ENCODE data around the gene SLC24A1. TPM values are rescaled to one million over a fixed set of nuclear protein-coding genes. Genes with fewer than 3 reads are reported as not detected.

SLC24A1 gene
- total RNA-seq, 1 experiment from 2014 or later: 13.0 TPM

DNA sequence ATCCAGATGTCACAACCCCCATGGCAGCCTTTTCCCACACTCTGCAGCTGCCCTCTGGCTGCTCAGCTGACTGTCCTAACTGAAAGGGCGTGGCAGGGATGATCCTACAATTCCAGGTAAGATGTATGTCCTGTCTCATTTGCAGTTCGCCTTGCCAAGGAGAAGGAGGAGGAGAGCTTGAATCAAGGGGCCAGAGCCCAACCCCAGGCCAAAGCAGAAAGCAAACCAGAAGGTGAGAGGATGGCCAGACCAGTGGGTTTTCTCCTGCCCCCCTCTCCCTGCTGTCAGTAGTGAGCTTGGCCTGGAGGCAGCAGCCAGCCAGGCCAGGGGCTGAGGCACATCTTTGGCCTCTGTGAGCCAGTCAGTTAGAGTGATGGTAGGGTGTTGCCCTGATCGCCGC, 22.5 kb downstream of the SLC24A1 start:
- no peak for ATAC-seq
- BruUV-seq (replicated peaks): no TSS peak

DNA sequence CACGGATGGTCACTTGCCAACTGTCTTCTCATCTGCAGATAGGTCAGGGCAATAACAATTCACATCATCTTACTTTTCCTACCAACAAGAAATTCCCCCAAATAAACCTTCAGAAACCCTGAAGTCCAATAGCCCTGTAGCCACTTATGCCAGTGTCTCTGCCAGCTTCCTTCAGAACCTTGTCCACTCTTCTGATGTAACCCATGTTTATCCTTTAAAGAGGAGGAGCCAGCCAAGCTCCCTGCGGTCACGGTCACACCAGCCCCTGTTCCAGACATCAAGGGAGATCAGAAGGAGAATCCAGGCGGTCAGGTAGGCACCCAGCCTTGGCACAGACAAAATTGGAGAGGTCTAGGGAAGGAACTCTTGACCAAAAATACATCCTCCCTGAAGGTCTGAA, 23.7 kb downstream of the SLC24A1 start:
- Histone ChIP-seq H3K27ac (ENCODE audit: low read length) (no peak overlapping the region), H3K4me1 (ENCODE audit: control insufficient read depth, insufficient read depth, low read length) (no peaks in the 10 kb centered on the region), H3K36me3 (ENCODE audit: control insufficient read depth, insufficient read depth, low read length) (no peaks in the 10 kb centered on the region), H3K27me3 (ENCODE audit: control insufficient read depth, insufficient read depth, low read length) (no peaks in the 10 kb centered on the region), H3K9me3 (ENCODE audit: control insufficient read depth, insufficient read depth, low read depth, low read length) (no peaks in the 10 kb centered on the region), H3K4me3 (ENCODE audit: low read depth in 2 of 2, low read length in 2 of 2) (no peak overlapping the region)
- in situ Hi-C loops (cut with HindIII; ENCODE audit: low pct_unique_long_range_greater_than_20kb, low sequenced_read_pairs): no loop called here
- POLR2A ChIA-PET: no interaction called here
- CTCF ChIA-PET: no interaction called here
- no TSS peak for BruUV-seq (replicated peaks)
- no peak for ATAC-seq
- no peak for DNase-seq (ENCODE audit: low read depth, low spot score)
- intact Hi-C loops (cut with micrococcal nuclease; ENCODE audit: unreplicated experiment): no loop called here
- TF ChIP-seq POLR2AphosphoS5 (IDR thresholded peaks at IDR 0.05; ENCODE audit: low read depth, low read length) (no peak), SIN3A (IDR thresholded peaks at IDR 0.05; ENCODE audit: borderline replicate concordance, insufficient read depth, low read depth, low read length) (no peak), TCF7L2 (IDR thresholded peaks at IDR 0.05; ENCODE audit: low read depth, low read length) (no peak)
- TF ChIP-seq, protein P1, sequence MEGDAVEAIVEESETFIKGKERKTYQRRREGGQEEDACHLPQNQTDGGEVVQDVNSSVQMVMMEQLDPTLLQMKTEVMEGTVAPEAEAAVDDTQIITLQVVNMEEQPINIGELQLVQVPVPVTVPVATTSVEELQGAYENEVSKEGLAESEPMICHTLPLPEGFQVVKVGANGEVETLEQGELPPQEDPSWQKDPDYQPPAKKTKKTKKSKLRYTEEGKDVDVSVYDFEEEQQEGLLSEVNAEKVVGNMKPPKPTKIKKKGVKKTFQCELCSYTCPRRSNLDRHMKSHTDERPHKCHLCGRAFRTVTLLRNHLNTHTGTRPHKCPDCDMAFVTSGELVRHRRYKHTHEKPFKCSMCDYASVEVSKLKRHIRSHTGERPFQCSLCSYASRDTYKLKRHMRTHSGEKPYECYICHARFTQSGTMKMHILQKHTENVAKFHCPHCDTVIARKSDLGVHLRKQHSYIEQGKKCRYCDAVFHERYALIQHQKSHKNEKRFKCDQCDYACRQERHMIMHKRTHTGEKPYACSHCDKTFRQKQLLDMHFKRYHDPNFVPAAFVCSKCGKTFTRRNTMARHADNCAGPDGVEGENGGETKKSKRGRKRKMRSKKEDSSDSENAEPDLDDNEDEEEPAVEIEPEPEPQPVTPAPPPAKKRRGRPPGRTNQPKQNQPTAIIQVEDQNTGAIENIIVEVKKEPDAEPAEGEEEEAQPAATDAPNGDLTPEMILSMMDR (IDR thresholded peaks at IDR 0.05): no peak
- TF ChIP-seq, protein P2, sequence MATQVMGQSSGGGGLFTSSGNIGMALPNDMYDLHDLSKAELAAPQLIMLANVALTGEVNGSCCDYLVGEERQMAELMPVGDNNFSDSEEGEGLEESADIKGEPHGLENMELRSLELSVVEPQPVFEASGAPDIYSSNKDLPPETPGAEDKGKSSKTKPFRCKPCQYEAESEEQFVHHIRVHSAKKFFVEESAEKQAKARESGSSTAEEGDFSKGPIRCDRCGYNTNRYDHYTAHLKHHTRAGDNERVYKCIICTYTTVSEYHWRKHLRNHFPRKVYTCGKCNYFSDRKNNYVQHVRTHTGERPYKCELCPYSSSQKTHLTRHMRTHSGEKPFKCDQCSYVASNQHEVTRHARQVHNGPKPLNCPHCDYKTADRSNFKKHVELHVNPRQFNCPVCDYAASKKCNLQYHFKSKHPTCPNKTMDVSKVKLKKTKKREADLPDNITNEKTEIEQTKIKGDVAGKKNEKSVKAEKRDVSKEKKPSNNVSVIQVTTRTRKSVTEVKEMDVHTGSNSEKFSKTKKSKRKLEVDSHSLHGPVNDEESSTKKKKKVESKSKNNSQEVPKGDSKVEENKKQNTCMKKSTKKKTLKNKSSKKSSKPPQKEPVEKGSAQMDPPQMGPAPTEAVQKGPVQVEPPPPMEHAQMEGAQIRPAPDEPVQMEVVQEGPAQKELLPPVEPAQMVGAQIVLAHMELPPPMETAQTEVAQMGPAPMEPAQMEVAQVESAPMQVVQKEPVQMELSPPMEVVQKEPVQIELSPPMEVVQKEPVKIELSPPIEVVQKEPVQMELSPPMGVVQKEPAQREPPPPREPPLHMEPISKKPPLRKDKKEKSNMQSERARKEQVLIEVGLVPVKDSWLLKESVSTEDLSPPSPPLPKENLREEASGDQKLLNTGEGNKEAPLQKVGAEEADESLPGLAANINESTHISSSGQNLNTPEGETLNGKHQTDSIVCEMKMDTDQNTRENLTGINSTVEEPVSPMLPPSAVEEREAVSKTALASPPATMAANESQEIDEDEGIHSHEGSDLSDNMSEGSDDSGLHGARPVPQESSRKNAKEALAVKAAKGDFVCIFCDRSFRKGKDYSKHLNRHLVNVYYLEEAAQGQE (IDR thresholded peaks at IDR 0.05; ENCODE audit: insufficient read depth in 1 of 2, low read depth in 2 of 2, low read length in 1 of 2): no peak

More for the DNA sequence above, 22.5 kb downstream of the SLC24A1 start:
- no peaks in the 10 kb centered on the region for H3K27me3 ChIP-seq (ENCODE audit: control insufficient read depth, insufficient read depth, low read length)
- no peak for DNase-seq (ENCODE audit: low read depth, low spot score)
- in situ Hi-C loops (cut with HindIII; ENCODE audit: low pct_unique_long_range_greater_than_20kb, low sequenced_read_pairs): no loop called here
- no peak overlapping the region for H3K27ac ChIP-seq (ENCODE audit: low read length)
- H3K36me3 ChIP-seq (ENCODE audit: control insufficient read depth, insufficient read depth, low read length): no peaks in the 10 kb centered on the region
- H3K4me1 ChIP-seq (ENCODE audit: control insufficient read depth, insufficient read depth, low read length): no peaks in the 10 kb centered on the region
- no peak for TF ChIP-seq TCF7L2 (IDR thresholded peaks at IDR 0.05; ENCODE audit: low read depth, low read length)
- no peak for TF ChIP-seq POLR2AphosphoS5 (IDR thresholded peaks at IDR 0.05; ENCODE audit: low read depth, low read length)
- TF ChIP-seq SIN3A (IDR thresholded peaks at IDR 0.05; ENCODE audit: borderline replicate concordance, insufficient read depth, low read depth, low read length): no peak
- TF ChIP-seq, protein P1 (IDR thresholded peaks at IDR 0.05): no peak
- TF ChIP-seq, protein P2 (IDR thresholded peaks at IDR 0.05; ENCODE audit: insufficient read depth in 1 of 2, low read depth in 2 of 2, low read length in 1 of 2): no peak
- CTCF ChIA-PET: no interaction called here
- POLR2A ChIA-PET: no interaction called here
- intact Hi-C loops (cut with micrococcal nuclease; ENCODE audit: unreplicated experiment): no loop called here
- H3K9me3 ChIP-seq (ENCODE audit: control insufficient read depth, insufficient read depth, low read depth, low read length): no peaks in the 10 kb centered on the region
- no peak overlapping the region for H3K4me3 ChIP-seq (ENCODE audit: low read depth in 2 of 2, low read length in 2 of 2)

Data from Panc1 (cell line).